GM10266 (cell line): ENCODE measurements around the gene SLC5A6.

ENCODE experiments used
- DNase-seq: peaks from one replicate; pipeline ENCODE4 v3.0.0; 2012; ENCODE audit errors: extremely low spot score
- CTCF ChIP-seq: IDR thresholded peaks from 2 replicates; pipeline ENCODE4 v1.5.1; 2012; ENCODE audit warnings: mild to moderate bottlenecking, low read depth; ENCODE audit not compliant: control insufficient read depth, insufficient read depth; ENCODE audit errors: missing control alignments

Gene SLC5A6

GRCh38 chr2:27237341-27237945 lies 25.4 kb upstream of the SLC5A6 start:
- DNase-seq = no peak
- no peak for TF ChIP-seq CTCF

- DNase-seq = no peak
- TF ChIP-seq CTCF = no peak
These were observed 24.6 kb upstream of the SLC5A6 start for GRCh38 chr2:27236626-27237025.

- no peak for TF ChIP-seq CTCF
- no peak for DNase-seq
These were observed 24.1 kb upstream of the SLC5A6 start for GRCh38 chr2:27236136-27236535.

DNA sequence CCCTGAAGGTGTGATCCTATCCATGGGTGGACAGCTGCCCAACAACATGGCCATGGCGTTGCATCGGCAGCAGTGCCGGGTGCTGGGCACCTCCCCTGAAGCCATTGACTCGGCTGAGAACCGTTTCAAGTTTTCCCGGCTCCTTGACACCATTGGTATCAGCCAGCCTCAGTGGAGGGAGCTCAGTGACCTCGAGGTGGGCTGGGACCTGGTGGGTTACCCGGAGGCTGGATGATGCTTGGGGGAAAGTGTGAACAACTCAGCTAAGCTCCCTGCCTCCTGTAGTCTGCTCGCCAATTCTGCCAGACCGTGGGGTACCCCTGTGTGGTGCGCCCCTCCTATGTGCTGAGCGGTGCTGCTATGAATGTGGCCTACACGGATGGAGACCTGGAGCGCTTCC lies 21.3 kb upstream of the SLC5A6 start:
- TF ChIP-seq CTCF = no peak
- DNase-seq = no peak

GRCh38 chr2:27231921-27232320 lies 19.9 kb upstream of the SLC5A6 start:
- DNase-seq = no peak
- no peak for TF ChIP-seq CTCF

DNA sequence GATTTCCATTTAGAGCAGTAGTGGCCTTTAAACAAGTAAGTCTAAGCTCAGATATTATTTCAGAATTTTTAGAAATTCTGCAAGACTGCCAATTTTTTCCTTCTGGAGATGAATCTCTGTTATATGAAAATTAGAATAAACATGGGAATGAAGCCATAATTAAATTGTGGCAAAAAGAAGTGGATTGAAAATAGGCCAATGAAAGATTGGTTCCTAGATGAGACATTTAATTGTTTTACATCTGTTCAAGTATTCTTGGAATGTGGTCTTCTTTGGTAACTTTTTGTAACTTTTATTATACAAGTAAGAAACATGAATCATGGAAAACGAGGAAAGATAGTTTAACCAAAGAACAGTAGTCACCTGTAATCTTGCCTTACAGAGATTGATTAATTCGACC lies 15.4 kb upstream of the SLC5A6 start:
- no peak for TF ChIP-seq CTCF
- DNase-seq = no peak

GRCh38 chr2:27225526-27225925 lies 13.5 kb upstream of the SLC5A6 start:
- DNase-seq = no peak
- TF ChIP-seq CTCF = no peak
